ENCODE measurements around the gene TANC1. TPM values are rescaled to one million over a fixed set of nuclear protein-coding genes. Genes with fewer than 3 reads are reported as not detected.

Gene TANC1
- total RNA-seq, 2 experiments from 2014 or later = 0.70 to 0.92 TPM

- no peak for TF ChIP-seq CTCF (IDR thresholded peaks at IDR 0.05)
- H3K27ac Mint-ChIP-seq = no peak overlapping the region
- ChIA-PET POLR2A (no interaction called here), CTCF (no interaction called here)
- no peaks in the 10 kb centered on the region for H3K36me3 Mint-ChIP-seq (ENCODE audit: low read depth)
- peaks cover 5% of the 10 kb centered on the region for H3K27me3 Mint-ChIP-seq
- no peak for ATAC-seq
- no peak for DNase-seq
- H3K9me3 Mint-ChIP-seq = peaks cover 3% of the 10 kb centered on the region
- intact Hi-C loops (cut with micrococcal nuclease) = no loop called here
- H3K4me3 Mint-ChIP-seq = no peak overlapping the region
- H3K4me1 Mint-ChIP-seq (ENCODE audit: low read depth) = peaks cover 12% of the 10 kb centered on the region
Measured at GRCh38 chr2:158958365-158958764, 10.1 kb upstream of the TANC1 start.

GRCh38 chr2:158960193-158960592 lies 8.2 kb upstream of the TANC1 start:
- CTCF ChIA-PET = no interaction called here

GRCh38 chr2:158962074-158962473 lies 6.4 kb upstream of the TANC1 start:
- intact Hi-C loops (cut with micrococcal nuclease) = no loop called here
- ATAC-seq (no peak), DNase-seq (no peak)
- Mint-ChIP-seq H3K27ac (no peak overlapping the region), H3K27me3 (peaks cover 12% of the 10 kb centered on the region), H3K4me3 (no peak overlapping the region), H3K36me3 (ENCODE audit: low read depth) (no peaks in the 10 kb centered on the region), H3K4me1 (ENCODE audit: low read depth) (no peaks in the 10 kb centered on the region), H3K9me3 (no peaks in the 10 kb centered on the region)
- CTCF ChIA-PET = no interaction called here
- POLR2A ChIA-PET = no interaction called here
- no peak for TF ChIP-seq CTCF (IDR thresholded peaks at IDR 0.05)

More at GRCh38 chr2:158960193-158960592, 8.2 kb upstream of the TANC1 start:
- DNase-seq (no peak), ATAC-seq (no peak)
- H3K9me3 Mint-ChIP-seq = peaks cover 3% of the 10 kb centered on the region
- H3K27ac Mint-ChIP-seq = no peak overlapping the region
- POLR2A ChIA-PET = no interaction called here
- TF ChIP-seq CTCF (IDR thresholded peaks at IDR 0.05) = no peak
- H3K4me1 Mint-ChIP-seq (ENCODE audit: low read depth) = no peaks in the 10 kb centered on the region
- H3K4me3 Mint-ChIP-seq = no peak overlapping the region
- no peaks in the 10 kb centered on the region for H3K36me3 Mint-ChIP-seq (ENCODE audit: low read depth)
- intact Hi-C loops (cut with micrococcal nuclease) = no loop called here
- H3K27me3 Mint-ChIP-seq = peaks cover 5% of the 10 kb centered on the region

GRCh38 chr2:158963071-158963470 lies 5.4 kb upstream of the TANC1 start:
- Mint-ChIP-seq H3K4me3 (no peak overlapping the region), H3K27me3 (peaks cover 22% of the 10 kb centered on the region), H3K27ac (no peak overlapping the region), H3K36me3 (ENCODE audit: low read depth) (no peaks in the 10 kb centered on the region), H3K4me1 (ENCODE audit: low read depth) (peaks cover 2% of the 10 kb centered on the region), H3K9me3 (no peaks in the 10 kb centered on the region)
- no peak for TF ChIP-seq CTCF (IDR thresholded peaks at IDR 0.05)
- ATAC-seq (no peak), DNase-seq (no peak)
- POLR2A ChIA-PET = no interaction called here
- intact Hi-C loops (cut with micrococcal nuclease) = no loop called here
- CTCF ChIA-PET = no interaction called here

GRCh38 chr2:158965107-158965506 lies 3.3 kb upstream of the TANC1 start:
- no peak for ATAC-seq
- intact Hi-C loops (cut with micrococcal nuclease) = no loop called here

More at GRCh38 chr2:158965107-158965506, 3.3 kb upstream of the TANC1 start:
- Mint-ChIP-seq H3K9me3 (no peaks in the 10 kb centered on the region), H3K4me3 (no peak overlapping the region), H3K27ac (no peak overlapping the region), H3K36me3 (ENCODE audit: low read depth) (no peaks in the 10 kb centered on the region), H3K4me1 (ENCODE audit: low read depth) (peaks cover 11% of the 10 kb centered on the region), H3K27me3 (peaks cover 28% of the 10 kb centered on the region)
- TF ChIP-seq CTCF (IDR thresholded peaks at IDR 0.05) = no peak
- POLR2A ChIA-PET = no interaction called here
- CTCF ChIA-PET = no interaction called here
- no peak for DNase-seq
